Mesenteric fat pad (tissue), 1 donor: ENCODE measurements around the gene KCNK4. TPM values are rescaled to one million over a fixed set of nuclear protein-coding genes. Genes with fewer than 3 reads are reported as not detected.
"Not testable (repeated sequence)": the region's sequence is repeated elsewhere in the genome, so short reads cannot be mapped to it uniquely, and the experiment has no call there.

ENCODE experiments used
- DNase-seq: peaks from one replicate; pipeline ENCODE4 v3.0.0-alpha.2; 2020; ENCODE audit warnings: low spot score
- total RNA-seq: library from RNA; stranded (reverse); fragmentation: NEBNext Ultra II Directional; extraction: Animal tissue kit (Norgen Biotek cat#: 25700); gene quantifications from one replicate; pipeline ENCODE4 v1.2.1, GENCODE V29; 2021
- donor health status: DM: yes; HTN: yes; CAD: no.

The KCNK4 gene
- total RNA-seq, 1 donor from 2014 or later, result not detected

GRCh38 chr11:64305691-64306562 lies 14.8 kb downstream of the KCNK4 start:
- DNase-seq, result no peak

GRCh38 chr11:64306563-64306875 lies 15.4 kb downstream of the KCNK4 start:
- DNase-seq, result no peak

- no peak for DNase-seq
Measured at GRCh38 chr11:64306876-64307622, 15.9 kb downstream of the KCNK4 start.

- DNase-seq, result not testable (repeated sequence)
Measured at GRCh38 chr11:64307795-64308194, 16.7 kb downstream of the KCNK4 start.

- DNase-seq, result no peak
Measured at GRCh38 chr11:64312947-64313346, 21.8 kb downstream of the KCNK4 start.

- DNase-seq, result no peak
Measured at GRCh38 chr11:64313491-64314145, 22.5 kb downstream of the KCNK4 start.

- DNase-seq, result no peak
Measured at GRCh38 chr11:64314146-64314804, 23.2 kb downstream of the KCNK4 start.

- no peak for DNase-seq
Measured at GRCh38 chr11:64314805-64315561, 23.9 kb downstream of the KCNK4 start.

GRCh38 chr11:64315667-64316526 lies 24.8 kb downstream of the KCNK4 start:
- not testable (repeated sequence) for DNase-seq

- no peak for DNase-seq
Measured at GRCh38 chr11:64316672-64317324, 25.7 kb downstream of the KCNK4 start.

- peak; percentile 97 for DNase-seq
Measured at GRCh38 chr11:64317325-64317960, 26.3 kb downstream of the KCNK4 start, which contains the start of gene TRMT112. TRMT112 (minus strand) TSS chr11:64317559; CDS start chr11:64317526, 33 bp downstream.

GRCh38 chr11:64317961-64318765 lies 27.1 kb downstream of the KCNK4 start, which contains the start of gene PRDX5:
PRDX5 (plus strand) TSS chr11:64318121; CDS start chr11:64318216, 95 bp downstream.
- DNase-seq, result peak; percentile 98

- DNase-seq, result no peak
Measured at GRCh38 chr11:64318766-64319761, 28.0 kb downstream of the KCNK4 start.

- no peak for DNase-seq
Measured at GRCh38 chr11:64320556-64320955, 29.5 kb downstream of the KCNK4 start.

- DNase-seq, result no peak
Measured at GRCh38 chr11:64321026-64321425, 29.9 kb downstream of the KCNK4 start.

- DNase-seq, result no peak
Measured at GRCh38 chr11:64321533-64321932, 30.4 kb downstream of the KCNK4 start.
